Measurements from ENCODE around the gene TEAD2.

The TEAD2 gene

DNA sequence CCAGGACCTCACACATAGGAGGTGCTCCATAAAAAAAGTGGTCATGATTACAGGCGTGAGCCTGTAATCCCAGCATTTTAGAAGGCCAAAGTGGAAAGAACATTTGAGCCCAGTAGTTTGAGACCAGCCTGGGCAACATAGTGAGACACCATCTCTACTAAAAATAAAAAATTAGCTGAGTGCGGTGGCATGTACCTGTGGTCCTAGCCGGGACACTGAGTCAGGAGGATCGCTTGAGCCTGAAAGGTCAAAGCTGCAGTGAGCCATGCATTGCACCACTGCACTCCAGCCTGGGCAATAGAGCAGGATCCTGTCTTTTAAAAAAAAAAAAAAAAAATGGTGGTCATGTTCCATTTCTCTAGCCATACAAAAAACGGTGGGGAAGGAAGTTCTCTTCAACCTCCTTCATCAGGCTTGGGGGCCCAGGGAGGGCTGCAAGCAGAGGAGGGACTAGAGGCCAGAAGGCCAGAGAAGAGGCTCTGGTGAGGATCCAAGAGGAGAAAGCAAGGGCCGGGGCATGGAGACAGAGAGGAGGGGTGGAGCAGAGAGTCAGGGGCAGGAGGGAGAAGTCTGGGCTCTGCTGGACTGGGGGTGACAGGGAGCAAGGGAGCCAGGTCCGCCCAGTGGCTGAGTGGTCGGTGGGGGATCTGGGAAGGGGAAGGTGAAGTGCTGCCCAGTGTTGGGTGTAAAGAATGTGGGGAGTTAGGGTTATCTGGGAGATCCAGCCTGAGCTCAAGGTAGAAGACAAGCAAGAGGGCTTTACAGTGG, 34.7 kb upstream of the TEAD2 start:
- Histone ChIP-seq H2AFZ (ENCODE audit: low read depth, low read length) (no peak overlapping the region), H3K9ac (ENCODE audit: low read length) (no peak overlapping the region), H3K79me2 (ENCODE audit: low read length) (no peaks in the 10 kb centered on the region), H3K4me1 (ENCODE audit: low read length) (peaks cover 2% of the 10 kb centered on the region; the same call in 1 of the 2 replicates), H3K9me3 (ENCODE audit: insufficient read depth, low read length) (no peaks in the 10 kb centered on the region), H3K36me3 (replicated peaks; ENCODE audit: low read depth, low read length) (no peaks in the 10 kb centered on the region), H3K4me3 (ENCODE audit: low read length) (no peak overlapping the region), H3K27me3 (ENCODE audit: low read depth, low read length) (no peaks in the 10 kb centered on the region), H3K27ac (ENCODE audit: low read length) (no peak overlapping the region), H3K4me2 (ENCODE audit: low read length) (no peak overlapping the region), H4K20me1 (ENCODE audit: insufficient read depth, low read length) (no peaks in the 10 kb centered on the region)
- TF ChIP-seq EZH2phosphoT487 (IDR thresholded peaks at IDR 0.05; ENCODE audit: low read depth), result no peak
- TF ChIP-seq, protein P1, sequence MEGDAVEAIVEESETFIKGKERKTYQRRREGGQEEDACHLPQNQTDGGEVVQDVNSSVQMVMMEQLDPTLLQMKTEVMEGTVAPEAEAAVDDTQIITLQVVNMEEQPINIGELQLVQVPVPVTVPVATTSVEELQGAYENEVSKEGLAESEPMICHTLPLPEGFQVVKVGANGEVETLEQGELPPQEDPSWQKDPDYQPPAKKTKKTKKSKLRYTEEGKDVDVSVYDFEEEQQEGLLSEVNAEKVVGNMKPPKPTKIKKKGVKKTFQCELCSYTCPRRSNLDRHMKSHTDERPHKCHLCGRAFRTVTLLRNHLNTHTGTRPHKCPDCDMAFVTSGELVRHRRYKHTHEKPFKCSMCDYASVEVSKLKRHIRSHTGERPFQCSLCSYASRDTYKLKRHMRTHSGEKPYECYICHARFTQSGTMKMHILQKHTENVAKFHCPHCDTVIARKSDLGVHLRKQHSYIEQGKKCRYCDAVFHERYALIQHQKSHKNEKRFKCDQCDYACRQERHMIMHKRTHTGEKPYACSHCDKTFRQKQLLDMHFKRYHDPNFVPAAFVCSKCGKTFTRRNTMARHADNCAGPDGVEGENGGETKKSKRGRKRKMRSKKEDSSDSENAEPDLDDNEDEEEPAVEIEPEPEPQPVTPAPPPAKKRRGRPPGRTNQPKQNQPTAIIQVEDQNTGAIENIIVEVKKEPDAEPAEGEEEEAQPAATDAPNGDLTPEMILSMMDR (IDR thresholded peaks at IDR 0.05; ENCODE audit: low read depth, low read length), result no peak

DNA sequence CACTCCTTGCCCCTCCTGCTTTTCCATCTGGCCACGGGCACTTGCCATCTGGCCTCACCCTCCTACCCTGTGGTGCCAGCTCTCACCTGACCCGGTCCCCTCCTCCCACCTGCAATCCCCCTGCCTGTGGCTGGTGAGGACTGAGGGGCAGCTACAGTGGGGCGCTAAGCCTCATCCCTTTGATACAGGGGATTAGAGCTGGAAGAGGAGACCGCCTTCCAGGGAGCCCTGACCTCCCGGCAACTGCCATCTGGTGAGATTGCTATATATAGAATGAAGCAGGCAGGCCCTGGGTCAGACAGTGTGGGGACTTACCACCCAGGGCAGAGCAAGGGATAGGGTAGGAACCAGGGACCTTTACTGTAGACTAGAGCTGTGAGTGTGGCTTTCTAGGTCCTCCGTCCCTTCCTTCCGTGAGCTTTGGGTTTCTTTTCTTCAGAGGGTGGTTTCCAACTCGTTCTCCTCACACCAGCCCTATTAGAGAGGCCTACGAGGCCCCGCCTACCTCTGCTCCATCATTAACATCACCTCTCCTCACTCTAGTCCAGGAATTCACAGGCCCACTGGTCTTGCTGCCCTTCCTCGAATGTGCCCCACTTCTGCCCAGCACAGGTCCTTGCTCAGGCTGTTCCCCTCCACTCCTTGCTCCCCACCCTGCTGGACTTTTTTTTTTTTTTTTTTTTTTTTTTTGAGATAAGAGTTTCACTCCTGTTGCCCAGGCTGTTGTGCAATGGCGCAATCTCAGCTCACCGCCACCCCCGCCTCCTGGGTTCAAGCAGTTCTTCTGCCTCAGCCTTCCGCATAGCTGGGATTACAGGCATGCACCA, 33.6 kb upstream of the TEAD2 start:
- no peak for TF ChIP-seq EZH2phosphoT487 (IDR thresholded peaks at IDR 0.05; ENCODE audit: low read depth)
- TF ChIP-seq, protein P1 (IDR thresholded peaks at IDR 0.05; ENCODE audit: low read depth, low read length), result no peak
- Histone ChIP-seq H4K20me1 (ENCODE audit: insufficient read depth, low read length) (no peaks in the 10 kb centered on the region), H3K9me3 (ENCODE audit: insufficient read depth, low read length) (no peaks in the 10 kb centered on the region), H3K9ac (ENCODE audit: low read length) (no peak overlapping the region), H3K4me3 (ENCODE audit: low read length) (no peak overlapping the region), H3K79me2 (ENCODE audit: low read length) (no peaks in the 10 kb centered on the region), H2AFZ (ENCODE audit: low read depth, low read length) (no peak overlapping the region), H3K4me1 (ENCODE audit: low read length) (peaks cover 13% of the 10 kb centered on the region), H3K27ac (ENCODE audit: low read length) (no peak overlapping the region), H3K36me3 (replicated peaks; ENCODE audit: low read depth, low read length) (no peaks in the 10 kb centered on the region), H3K27me3 (ENCODE audit: low read depth, low read length) (no peaks in the 10 kb centered on the region), H3K4me2 (ENCODE audit: low read length) (no peak overlapping the region)

DNA sequence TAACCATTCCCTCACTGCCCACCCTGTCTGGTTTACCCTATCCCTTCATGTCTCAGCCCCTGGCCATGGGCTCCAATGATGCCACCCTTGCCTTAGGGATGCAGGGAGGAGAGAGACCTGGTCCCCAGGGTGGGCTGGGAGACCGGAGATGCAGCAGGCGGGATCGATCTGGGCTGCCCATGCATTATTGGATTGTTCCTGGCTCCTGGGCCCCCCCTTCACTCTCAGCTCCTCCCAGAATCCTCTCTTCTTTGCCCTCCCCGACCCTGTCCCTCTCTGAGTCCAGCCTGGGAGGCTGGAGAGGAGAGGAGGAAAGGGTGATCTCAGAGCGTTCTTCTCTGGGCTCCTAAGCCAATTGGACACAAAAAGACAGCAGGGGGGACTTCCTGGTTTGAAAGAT, 31.7 kb upstream of the TEAD2 start:
- no peak overlapping the region for H3K27ac ChIP-seq (ENCODE audit: low read length)
- H3K79me2 ChIP-seq (ENCODE audit: low read length), result no peaks in the 10 kb centered on the region
- TF ChIP-seq EZH2phosphoT487 (IDR thresholded peaks at IDR 0.05; ENCODE audit: low read depth), result no peak
- TF ChIP-seq, protein P1 (IDR thresholded peaks at IDR 0.05; ENCODE audit: low read depth, low read length), result no peak
- no peak overlapping the region for H3K9ac ChIP-seq (ENCODE audit: low read length)
- no peaks in the 10 kb centered on the region for H4K20me1 ChIP-seq (ENCODE audit: insufficient read depth, low read length)
- H3K27me3 ChIP-seq (ENCODE audit: low read depth, low read length), result no peaks in the 10 kb centered on the region
- no peaks in the 10 kb centered on the region for H3K36me3 ChIP-seq (replicated peaks; ENCODE audit: low read depth, low read length)
- no peak overlapping the region for H3K4me3 ChIP-seq (ENCODE audit: low read length)
- no peak overlapping the region for H3K4me2 ChIP-seq (ENCODE audit: low read length)
- no peak overlapping the region for H2AFZ ChIP-seq (ENCODE audit: low read depth, low read length)
- H3K4me1 ChIP-seq (ENCODE audit: low read length), result peaks cover 22% of the 10 kb centered on the region
- H3K9me3 ChIP-seq (ENCODE audit: insufficient read depth, low read length), result no peaks in the 10 kb centered on the region
